ENCODE results near the gene CD3D.

DNA sequence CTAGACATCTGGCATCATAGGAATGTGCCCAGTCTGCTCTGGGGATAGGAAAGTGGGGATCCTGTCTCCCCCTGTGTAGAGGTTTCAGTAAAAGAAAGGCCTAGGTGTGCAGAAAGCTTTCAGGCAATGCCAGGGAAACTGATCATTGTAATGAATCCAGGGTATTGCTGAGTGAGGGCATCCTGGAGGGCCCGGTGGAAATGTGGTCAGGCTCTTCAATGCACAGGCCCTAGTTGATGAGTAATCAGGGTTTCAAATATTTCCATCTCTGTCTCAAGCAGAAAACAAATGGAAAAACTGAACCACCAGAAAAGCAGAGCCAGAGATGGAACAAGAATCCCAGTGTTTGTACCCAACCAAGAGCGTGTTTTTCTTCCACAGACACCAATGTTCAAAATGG lies 35.9 kb downstream of the CD3D start:
- no peak for TF ChIP-seq CTCF (conservative IDR thresholded peaks at IDR 0.05; ENCODE audit: low read depth, low read length)
- no peak for TF ChIP-seq EZH2 (IDR thresholded peaks at IDR 0.05; ENCODE audit: low read length, unreplicated experiment)
- no peak for TF ChIP-seq EZH2phosphoT487 (IDR thresholded peaks at IDR 0.05; ENCODE audit: borderline replicate concordance, low read length)

Data from PC-3 (cell line).